OCI-M2 (cell line): ENCODE measurements around the gene MYH16.
"Not testable (repeated sequence)": the region's sequence is repeated elsewhere in the genome, so short reads cannot be mapped to it uniquely, and the experiment has no call there.

Experiments
- DNase-seq: peaks from one replicate; lab custom pipeline; 2025; ENCODE audit not compliant: unreplicated experiment; lab: John Stamatoyannopoulos, UW

MYH16 gene

DNA sequence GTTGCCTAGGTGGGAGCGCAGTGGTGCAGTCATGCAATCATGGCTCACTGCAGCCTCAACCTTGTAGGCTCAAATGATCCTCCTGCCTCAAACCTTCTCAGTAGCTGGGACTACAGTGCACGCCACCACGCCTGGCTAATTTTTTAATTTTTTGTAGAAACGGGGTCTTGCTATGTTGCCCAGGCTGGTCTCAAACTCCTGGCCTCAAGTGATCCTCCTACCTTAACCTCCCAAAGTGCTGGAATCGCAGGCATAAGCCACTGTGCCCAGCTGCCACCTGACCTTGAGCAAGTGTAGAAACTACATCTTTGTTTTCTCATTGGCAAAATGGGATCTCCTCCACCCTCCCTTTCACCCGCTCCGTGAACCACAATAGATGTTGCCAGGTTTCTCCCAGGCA lies 15.0 kb upstream of the MYH16 start:
- no peak for DNase-seq

DNA sequence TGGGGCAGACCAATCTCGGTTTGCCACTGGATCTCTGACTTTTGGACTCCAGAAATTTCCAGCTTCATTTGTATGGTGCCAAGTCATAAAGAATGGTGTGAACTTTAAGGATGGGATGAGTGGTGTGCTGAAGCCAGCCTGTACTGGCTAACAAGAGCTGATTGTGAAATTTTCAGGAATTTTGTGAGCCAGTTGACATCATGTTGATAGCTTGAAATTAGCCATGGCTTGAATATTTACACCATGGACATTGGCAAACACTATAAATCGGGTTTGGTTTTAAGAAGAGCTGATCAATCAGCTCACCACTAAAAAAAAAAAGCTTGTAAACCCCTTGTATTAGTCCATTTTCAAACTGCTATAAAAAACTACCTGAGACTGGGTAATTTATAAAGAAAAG lies 14.1 kb upstream of the MYH16 start:
- no peak for DNase-seq

DNA sequence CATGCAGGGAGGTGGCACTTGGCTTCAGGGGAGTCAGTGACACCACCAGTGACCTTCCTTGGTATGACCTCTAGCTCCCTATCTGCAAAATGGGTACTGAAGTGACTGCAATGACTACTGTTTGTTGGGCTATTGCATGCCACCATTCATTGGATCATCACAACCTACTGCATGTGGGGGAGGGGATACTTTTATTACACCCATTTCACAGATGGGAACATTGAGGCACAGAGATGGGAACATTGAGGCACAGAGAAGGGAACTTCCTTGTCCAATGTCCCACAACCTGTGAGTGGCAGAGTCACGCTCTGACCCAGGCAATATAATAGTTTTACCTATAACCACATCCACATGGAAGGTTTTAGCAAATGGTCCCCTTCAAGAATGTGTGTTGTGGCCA lies 12.2 kb upstream of the MYH16 start:
- DNase-seq: no peak

DNA sequence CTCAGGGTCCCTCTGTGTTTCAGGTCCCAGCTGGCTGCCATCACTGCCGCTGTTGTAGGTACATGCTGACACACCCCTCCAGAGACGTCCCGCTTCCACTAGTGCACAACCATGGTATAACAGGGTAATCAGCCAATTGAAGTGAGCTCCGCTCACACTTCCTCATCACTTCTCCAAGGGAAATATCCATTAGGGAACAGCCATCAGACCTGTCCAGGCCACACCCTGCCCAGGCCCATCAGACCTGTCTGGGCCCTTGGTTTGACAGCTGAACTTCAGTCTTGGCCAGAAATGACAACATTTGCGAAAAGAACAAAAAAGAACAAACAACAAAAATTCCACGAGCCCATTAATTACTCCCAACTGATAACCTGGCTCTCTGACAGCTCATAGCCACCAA lies 11.0 kb upstream of the MYH16 start:
- DNase-seq: no peak

DNA sequence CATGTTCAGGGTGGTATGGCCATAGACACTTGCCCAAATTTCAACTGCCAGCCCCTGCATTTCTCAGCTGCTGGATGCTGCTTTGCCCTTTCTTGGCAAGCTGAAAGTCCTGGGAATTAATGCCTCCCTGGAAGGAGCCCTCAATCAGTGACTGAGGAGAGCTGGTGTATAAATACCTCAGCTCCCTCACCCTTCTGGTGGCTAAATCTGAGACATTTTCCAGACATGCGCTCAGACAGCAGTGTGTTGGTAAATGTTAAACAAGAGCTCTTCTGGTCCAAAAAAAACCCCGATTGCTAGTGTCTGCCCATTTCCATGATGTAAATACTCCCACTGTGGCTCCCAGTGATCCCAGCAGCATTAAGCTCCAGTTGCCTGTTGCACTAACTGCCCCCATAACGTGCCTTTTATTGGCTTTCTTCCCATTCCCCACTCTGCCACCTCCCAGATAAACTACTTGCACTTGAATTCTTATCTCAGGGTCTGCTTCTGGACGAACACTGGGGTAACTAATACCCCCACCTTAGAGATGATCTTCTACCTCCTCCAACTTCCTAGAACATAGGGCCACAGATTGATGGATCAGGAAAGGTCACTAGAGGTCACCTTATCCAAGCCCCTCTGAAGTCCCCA lies 6.7 kb upstream of the MYH16 start:
- DNase-seq: no peak

DNA sequence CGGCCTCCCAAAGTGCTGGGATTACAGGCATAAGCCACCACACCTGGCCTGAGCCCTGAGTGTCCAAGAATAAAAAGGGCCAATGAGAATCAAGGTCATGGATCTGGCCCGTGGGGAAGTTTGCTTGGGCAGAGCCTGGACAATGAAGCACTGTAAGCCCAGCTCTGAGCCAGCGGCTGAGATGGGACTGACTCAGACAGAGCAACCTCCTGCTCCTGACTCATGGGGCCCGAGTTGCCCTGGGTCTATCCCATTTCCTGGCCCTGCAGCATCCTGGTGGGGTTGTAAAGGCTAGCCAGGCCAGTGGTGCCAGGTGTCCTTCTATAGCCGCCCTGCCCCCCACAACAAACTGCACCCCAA lies 5.2 kb upstream of the MYH16 start:
- DNase-seq: no peak

DNA sequence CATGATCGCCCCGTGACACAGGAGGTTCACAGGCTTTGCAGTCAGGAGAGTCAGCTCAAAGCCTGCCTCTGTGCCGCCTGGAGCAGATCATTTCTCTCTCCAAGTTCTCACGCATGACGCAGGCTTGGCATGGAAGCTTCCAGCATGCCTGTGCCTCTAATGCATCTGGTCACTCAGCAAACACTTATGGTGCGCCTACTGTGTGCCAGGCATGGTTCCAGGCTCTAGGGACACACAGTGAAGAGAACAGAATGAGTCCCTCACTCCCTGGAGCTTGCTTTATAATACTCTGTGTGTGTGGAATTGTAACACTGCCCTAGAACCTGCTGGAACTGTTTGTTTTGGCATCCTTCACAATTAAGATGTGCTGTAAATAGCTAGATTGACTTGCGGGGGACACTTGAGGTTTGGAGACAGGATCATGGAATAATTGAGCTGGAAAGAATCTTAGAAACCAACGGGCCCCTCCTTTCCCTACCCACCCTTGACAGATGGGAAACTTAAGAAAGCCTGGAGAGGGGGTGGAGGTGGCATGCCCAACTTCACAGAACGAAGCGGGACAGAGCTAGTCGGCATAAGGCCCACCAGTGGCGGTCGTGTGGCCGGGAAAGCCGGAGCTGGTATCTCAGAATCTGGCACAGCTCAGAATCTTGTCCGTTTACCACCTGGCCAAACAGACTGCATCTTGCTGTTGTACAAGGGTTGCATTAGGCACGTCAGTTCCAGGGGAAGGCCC lies 4.6 kb upstream of the MYH16 start:
- no peak for DNase-seq

DNA sequence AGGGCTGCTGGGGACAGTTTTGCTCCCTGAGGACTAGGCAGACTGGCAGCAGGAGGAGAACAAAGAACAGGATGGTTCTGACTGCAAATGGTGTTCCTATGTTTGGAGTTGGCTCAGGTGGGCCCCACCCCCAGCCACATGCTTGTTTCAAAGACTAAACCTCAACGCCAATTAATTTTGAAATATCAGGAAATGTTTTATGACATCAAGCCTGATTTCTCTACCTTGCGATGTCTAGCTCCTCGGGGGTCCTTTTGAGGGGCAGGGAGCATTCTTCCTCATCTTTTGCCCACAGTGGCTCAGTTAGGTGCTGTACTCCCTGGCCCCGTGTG lies 4.1 kb upstream of the MYH16 start:
- no peak for DNase-seq

DNA sequence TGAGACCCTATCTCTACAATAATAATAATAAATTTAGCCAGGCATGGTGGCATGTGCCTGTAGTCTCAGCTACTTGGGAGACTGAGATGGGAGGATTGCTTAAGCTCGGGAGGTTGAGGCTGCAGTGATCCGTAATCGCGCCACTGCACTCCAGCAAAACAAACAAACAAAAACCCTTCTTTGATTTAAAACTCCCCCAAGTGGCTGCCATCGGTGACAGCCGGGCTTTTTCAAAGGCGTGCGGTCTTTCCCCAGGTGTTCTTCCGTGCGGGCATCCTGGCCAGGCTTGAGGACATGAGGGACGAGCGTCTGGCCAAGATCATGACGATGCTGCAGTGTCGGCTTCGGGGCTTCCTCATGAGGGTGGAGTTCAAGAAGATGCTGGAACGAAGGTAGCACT lies 1.9 kb upstream of the MYH16 start:
- DNase-seq: no peak

DNA sequence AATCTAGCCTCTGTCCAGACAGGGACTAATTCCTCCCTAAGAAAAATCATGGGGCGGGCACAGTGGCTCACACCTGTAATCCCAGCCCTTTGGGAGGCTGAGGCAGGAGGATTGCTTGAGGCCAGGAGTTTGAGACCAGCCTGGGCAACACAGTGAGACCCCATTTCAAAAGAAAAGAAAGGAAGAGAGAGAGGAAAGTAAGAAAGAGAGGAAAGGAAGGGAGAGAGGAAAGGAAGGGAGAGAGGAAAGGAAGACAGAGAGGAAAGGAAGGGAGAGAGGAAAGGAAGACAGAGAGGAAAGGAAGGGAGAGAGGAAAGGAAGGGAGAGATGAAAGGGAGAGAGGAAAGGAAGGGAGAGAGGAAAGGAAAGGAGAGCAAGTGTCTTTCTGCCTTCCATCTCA lies 922 bp downstream of the MYH16 start:
- DNase-seq: not testable (repeated sequence)

DNA sequence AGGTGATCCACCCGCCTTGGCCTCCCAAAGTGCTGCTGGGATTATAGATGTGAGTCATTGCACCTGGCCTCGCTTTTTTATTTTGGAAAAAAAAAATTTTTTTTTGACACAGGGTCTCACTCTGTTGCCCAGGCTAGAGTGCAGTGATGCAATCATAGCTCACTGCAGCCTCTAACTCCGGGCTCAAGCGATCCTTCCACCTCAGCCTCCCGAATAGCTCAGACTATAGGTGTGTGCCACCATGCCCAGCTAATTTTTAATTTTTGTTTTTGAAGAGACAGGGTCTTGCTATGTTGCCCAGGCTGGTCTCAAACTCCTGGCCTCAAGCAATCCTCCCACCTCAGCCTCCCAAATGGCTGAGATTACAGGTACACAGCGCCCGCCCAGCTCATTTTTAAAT lies 2.3 kb downstream of the MYH16 start:
- DNase-seq: not testable (repeated sequence)

DNA sequence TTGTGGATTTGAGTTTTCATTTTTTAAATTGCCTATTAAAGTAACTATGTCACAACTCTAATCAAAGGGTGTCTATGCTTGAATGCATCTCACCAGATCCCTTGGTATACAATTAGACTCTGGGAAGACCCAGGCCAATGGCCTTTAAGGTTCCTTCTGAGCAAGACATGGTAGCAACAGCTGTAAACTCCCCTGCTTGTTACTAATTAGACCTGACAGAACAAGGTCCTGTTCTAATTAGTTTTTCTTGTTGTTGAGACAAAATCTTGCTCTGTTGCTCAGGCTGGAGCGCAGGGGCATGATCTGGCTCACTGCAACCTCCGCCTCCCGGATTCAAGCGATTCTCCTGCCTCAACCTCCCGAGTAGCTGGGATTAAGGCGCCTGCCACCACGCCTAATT lies 2.9 kb downstream of the MYH16 start:
- DNase-seq: no peak

DNA sequence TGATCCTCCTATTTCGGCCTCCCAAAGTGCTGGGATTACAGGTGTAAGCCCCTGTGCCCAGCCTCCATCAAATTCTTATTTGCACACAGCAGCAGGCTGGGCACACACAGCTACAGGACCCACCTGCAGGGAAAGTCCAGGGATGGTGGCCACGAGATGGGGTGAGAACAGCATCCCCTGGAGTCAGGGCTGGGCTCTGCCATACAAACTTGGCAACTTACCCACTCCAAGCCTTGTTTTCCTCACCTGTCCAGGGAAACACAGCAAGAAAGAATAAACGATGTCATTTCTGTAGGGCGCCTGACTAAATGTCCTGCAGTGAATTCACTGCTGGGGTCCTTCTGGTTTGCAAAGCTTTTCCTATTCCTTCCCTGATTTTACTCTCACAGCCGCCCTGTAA lies 5.5 kb downstream of the MYH16 start:
- no peak for DNase-seq

DNA sequence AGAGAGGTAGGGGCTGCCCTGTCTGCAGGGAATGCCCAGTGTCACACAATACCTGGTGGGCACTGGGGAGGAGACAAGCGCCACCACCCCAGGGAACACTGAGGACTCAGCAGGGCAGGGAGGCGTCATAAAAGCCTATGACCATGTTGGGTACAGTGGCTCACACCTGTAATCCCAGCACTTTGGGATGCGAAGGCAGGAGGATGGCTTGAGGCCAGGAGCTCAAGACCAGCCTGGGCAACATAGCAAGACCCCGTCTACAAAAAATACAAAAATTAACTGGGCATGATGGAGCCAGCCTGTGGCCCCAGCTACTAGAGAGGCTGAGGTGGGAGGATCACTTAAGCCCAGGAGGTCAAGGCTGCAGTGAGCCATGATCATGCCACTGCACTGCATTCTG lies 11.5 kb downstream of the MYH16 start:
- DNase-seq: not testable (repeated sequence)

DNA sequence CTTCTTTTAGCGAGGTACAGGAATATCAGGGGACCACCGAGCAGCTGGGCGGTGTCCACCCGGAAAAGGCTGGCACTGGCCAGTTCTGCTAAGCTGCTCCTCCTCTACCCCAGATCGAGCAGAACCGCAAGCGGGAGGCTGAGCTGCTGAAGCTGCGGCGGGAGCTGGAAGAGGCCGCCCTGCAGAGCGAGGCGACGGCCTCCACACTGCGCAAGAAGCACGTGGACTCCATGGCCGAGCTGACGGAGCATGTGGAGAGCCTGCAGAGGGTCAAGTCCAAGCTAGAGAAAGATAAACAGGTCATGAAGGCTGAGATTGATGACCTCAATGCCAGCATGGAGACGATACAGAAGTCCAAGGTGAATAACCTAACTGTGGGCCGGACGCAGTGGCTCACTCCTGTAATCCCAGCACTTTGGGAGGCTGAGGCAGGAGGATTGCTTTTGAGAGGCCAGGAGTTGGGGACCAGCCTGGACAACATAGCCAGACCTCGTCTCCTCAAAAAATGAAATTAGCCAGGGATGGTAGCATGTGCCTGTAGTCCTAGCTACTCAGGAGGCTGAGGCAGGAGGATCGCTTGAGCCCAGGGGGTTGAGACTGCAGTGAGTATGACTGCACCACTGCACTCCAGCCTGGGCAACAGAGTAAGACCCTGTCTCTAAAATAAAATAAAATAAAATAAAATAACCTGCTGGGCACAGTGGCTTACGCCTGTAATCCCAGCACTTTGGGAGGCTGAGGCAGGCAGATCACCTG lies 15.3 kb downstream of the MYH16 start:
- DNase-seq: no peak

DNA sequence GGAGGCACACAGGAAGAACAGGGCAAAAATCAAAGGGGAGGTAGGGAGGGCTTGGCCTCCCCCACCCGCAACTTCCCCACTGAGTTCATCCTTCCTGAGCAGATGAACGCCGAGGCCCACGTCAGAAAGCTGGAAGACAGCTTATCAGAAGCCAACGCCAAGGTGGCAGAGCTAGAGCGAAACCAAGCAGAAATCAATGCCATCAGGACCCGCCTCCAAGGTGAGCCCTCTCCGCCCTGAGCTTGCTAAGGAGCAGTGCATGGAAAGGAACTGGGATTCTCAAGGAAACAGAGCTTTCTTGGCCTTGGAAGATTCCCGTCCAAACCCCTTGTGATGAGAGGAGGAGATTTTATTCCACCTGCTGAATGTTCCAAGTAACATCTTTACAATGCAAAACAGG lies 16.5 kb downstream of the MYH16 start:
- DNase-seq: no peak

DNA sequence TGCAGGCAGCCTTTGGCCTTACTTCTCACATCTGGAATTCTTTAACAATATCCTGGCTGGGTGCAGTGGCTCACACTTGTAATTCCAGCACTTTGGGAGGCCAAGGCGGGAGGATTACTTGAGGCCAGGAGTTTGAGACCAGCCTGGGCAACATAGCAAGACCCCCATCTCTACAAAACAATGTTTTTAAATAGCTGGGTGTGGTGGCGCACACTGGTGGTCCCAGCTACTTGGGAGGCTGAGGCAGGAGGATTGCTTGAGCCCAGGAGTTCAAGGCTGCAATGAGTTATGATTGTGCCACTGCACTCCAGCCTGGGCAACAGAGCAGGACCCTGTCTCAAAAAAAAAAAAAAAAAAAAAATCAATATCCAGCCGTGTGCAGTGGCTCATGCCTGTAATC lies 17.5 kb downstream of the MYH16 start:
- not testable (repeated sequence) for DNase-seq

DNA sequence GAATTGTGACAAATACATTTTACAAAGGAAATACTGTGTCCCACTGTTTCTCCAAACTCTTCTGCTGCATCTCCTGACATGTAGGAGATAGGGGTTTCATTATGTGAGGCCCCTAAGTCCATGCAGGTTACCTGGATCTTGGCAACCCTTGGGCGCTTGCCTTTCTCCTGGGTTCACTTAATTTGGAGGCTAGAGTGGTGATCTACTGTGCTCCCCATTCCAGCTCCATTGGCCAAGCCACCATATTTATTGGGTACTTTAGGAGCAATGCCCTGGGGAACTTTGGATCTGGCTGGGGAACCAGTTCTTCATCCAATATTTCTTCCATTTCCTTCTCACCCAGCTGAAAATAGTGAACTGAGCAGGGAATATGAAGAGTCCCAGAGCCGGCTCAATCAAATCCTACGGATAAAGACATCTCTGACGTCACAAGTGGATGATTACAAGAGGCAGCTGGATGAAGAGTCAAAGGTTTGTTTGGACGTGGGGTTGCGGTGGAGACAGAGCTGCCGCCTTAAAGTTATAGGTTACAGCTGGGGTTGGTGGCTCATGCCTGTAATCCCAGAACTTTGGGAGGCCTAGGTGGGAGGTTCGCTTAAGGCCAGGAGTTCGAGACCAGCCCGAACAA lies 18.5 kb downstream of the MYH16 start:
- no peak for DNase-seq

DNA sequence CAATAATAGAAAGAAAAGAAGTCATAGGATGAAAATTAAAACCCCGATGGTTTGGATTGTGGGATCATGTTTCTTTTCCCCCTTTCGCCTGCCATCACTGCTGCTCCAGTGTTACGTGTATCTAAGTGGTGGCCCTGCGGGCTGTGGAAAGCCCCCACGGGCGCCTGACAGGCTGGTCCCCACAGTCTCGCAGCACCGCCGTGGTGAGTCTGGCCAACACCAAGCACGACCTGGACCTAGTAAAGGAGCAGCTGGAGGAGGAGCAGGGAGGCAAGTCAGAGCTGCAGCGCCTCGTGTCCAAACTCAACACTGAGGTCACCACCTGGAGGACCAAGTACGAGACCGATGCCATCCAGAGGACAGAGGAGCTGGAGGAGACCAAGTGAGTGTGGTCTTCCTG lies 19.5 kb downstream of the MYH16 start:
- no peak for DNase-seq

DNA sequence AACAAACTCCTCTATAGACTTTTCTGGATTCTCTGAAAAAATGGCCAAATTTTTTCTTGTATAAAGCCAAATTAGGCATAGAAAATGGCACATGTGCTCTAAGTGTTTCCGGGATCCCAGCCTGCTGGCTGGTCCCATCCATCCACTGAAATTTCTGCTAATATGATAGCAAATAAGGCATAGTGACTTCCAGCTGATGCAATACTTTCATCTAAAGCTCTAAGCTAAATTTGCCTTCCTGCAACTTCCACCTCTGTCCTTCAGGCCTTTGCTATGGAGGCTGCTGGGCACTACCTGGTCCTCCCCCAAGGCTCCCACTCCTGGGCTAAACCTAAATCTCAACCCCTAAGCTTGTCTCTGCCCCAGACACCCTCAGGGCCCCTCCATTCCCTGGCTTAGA lies 20.5 kb downstream of the MYH16 start:
- DNase-seq: no peak

DNA sequence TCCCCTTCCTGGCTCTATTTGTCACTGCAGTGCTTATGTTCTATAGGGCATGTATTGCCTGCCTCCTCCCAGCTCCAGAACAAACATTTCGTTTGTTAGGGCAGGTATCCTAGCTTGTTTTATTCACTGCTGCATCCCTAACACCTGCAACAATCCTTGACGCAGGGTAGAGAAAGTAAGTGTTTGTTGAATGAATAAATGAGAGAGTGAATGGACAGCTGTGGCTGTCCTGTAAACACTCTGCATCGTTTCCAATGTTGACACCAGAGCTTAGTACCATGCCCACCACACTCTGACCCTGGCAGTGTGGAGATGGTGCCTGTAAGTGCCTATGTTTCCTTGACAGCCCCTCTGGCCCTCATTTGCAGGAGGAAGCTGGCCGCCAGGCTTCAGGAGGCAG lies 21.0 kb downstream of the MYH16 start:
- no peak for DNase-seq

DNA sequence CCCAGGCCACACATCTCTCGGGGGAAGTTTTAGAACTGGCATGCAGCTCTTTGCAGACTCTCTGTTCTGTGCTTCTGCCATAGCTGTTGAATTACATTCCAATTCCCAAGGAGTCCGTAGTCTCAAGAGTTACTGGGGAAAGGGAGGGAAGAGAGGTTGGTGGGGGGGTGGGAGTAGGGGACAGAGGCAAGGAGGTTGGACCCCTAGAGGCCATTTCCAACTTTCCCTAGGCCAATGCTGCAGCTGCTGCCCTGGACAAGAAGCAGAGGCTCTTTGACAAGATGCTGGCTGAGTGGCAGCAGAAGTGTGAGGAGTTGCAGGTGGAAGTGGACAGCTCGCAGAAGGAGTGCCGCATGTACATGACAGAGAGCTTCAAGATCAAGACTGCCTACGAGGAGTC lies 23.8 kb downstream of the MYH16 start:
- DNase-seq: no peak
